Cardiac fibroblast (primary cell): ENCODE data around the gene DIS3L.
"Not testable (repeated sequence)": the region's sequence is repeated elsewhere in the genome, so short reads cannot be mapped to it uniquely, and the experiment has no call there.

Experiments
- DNase-seq, 2 donors: peaks; one replicate each; pipeline versions ENCODE4 v3.0.0 to v3.0.0-alpha.2; 2010; ENCODE audit warnings: low read depth in 2 of 2
- H3K4me3 ChIP-seq, 2 donors: replicated peaks in 1 of 2; 1 replicate in 1 of 2; 2 replicates in 1 of 2; pipeline ENCODE4 v1.5.1; 2011; ENCODE audit warnings: low read depth in 2 of 2, low read length in 2 of 2, mild to moderate bottlenecking in 2 of 2, moderate library complexity in 1 of 2
- CTCF ChIP-seq: IDR thresholded peaks from one replicate; pipeline ENCODE4 v1.5.1; 2011; ENCODE audit warnings: low read depth, mild to moderate bottlenecking, low read length, inconsistent platforms

DIS3L gene

GRCh38 chr15:66252685-66253417 is 40.5 kb upstream of the DIS3L start:
- peak overlapping the region; percentile 40 to 41 for H3K4me3 ChIP-seq
- peak; percentile 9 to 39 for DNase-seq
- no peak for TF ChIP-seq CTCF

- no peak for TF ChIP-seq CTCF
- peak; percentile 37 to 49 for DNase-seq
- H3K4me3 ChIP-seq = peak within 1 kb of the TSS; percentile 40 to 41
These were observed 39.8 kb upstream of the DIS3L start, which contains the start of gene MEGF11 for GRCh38 chr15:66253418-66254088. TSS of gene MEGF11 (minus strand) at chr15:66253750. CDS start at chr15:66128403, 125,347 bp downstream.

GRCh38 chr15:66254089-66254950 is 39.0 kb upstream of the DIS3L start:
- no peak for DNase-seq
- TF ChIP-seq CTCF = no peak
- H3K4me3 ChIP-seq = peak overlapping the region; percentile 31 to 40

GRCh38 chr15:66254951-66255676 is 38.3 kb upstream of the DIS3L start:
- no peak overlapping the region for H3K4me3 ChIP-seq
- no peak for DNase-seq
- TF ChIP-seq CTCF = no peak

GRCh38 chr15:66256692-66257091 is 36.7 kb upstream of the DIS3L start:
- H3K4me3 ChIP-seq = no peak overlapping the region
- TF ChIP-seq CTCF = no peak
- no peak for DNase-seq

- H3K4me3 ChIP-seq = no peak overlapping the region
- no peak for TF ChIP-seq CTCF
- peak in 1 of 2 donors; percentile 19 for DNase-seq
These were observed 32.3 kb upstream of the DIS3L start for GRCh38 chr15:66261056-66261455.

- not testable (repeated sequence) for H3K4me3 ChIP-seq, DNase-seq
These were observed 30.5 kb upstream of the DIS3L start for GRCh38 chr15:66262837-66263236.
